Measurements from ENCODE around the gene MXD3. TPM values are rescaled to one million over a fixed set of nuclear protein-coding genes. Genes with fewer than 3 reads are reported as not detected.
"Not testable (repeated sequence)": the region's sequence is repeated elsewhere in the genome, so short reads cannot be mapped to it uniquely, and the experiment has no call there.

Gene MXD3
- total RNA-seq, 1 experiment from 2014 or later, result 37.6 TPM

DNA sequence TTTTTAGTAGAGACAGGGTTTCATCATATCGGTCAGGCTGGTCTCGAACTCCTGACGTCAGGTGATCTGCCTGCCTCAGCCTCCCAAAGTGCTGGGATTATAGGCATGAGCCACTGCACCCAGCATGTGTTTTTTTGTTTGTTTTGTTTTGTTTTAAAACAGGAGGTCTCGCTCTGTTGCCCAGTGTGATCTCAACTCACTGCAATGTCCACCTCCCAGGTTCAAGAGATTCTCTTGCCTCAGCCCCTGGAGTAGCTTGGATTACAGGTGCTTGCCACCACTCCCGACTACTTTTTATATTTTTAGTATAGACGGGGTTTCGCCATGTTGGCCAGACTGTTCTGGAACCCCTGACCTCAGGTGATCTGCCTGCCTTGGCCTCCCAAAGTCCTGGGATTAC lies 53.0 kb downstream of the MXD3 start:
- H3K36me3 ChIP-seq; H3K4me1 ChIP-seq; H3K27me3 ChIP-seq; H3K9me3 ChIP-seq (replicated peaks); H3K27ac ChIP-seq; DNase-seq; H3K4me3 ChIP-seq: not testable (repeated sequence)

Other genes starting within 250 kb of the MXD3 start
- 563 and 588 TPM in 2 replicates for gene FGFR4, start 225.0 kb downstream of the MXD3 start, total RNA-seq (2014; rRNA removed; shearing (Covaris generic))
- gene NSD1, start 178.1 kb downstream of the MXD3 start, total RNA-seq (2014; rRNA removed; shearing (Covaris generic)), result 3.5 and 5.7 TPM in 2 replicates
- gene RAB24, start 8.2 kb downstream of the MXD3 start, total RNA-seq (2014; rRNA removed; shearing (Covaris generic)), result 24.1 and 25.4 TPM in 2 replicates
- 226 and 259 TPM in 2 replicates for gene PRELID1, start 8.1 kb downstream of the MXD3 start, total RNA-seq (2014; rRNA removed; shearing (Covaris generic))
- gene LMAN2, start 39.8 kb upstream of the MXD3 start, total RNA-seq (2014; rRNA removed; shearing (Covaris generic)), result 144 and 156 TPM in 2 replicates
- gene RGS14, start 46.0 kb upstream of the MXD3 start, total RNA-seq (2014; rRNA removed; shearing (Covaris generic)), result 4.0 and 4.8 TPM in 2 replicates
- gene SLC34A1, start 72.5 kb upstream of the MXD3 start, total RNA-seq (2014; rRNA removed; shearing (Covaris generic)), result not detected in 2 replicates
- gene PFN3, start 88.8 kb upstream of the MXD3 start, total RNA-seq (2014; rRNA removed; shearing (Covaris generic)), result not detected in 2 replicates
- gene F12, start 97.7 kb upstream of the MXD3 start, total RNA-seq (2014; rRNA removed; shearing (Covaris generic)), result 5.9 and 6.5 TPM in 2 replicates
- 45.1 and 48.4 TPM in 2 replicates for gene GRK6, start 114.8 kb upstream of the MXD3 start, total RNA-seq (2014; rRNA removed; shearing (Covaris generic))
- gene PRR7, start 134.9 kb upstream of the MXD3 start, total RNA-seq (2014; rRNA removed; shearing (Covaris generic)), result 6.4 TPM in 2 replicates
- gene DBN1, start 161.7 kb upstream of the MXD3 start, total RNA-seq (2014; rRNA removed; shearing (Covaris generic)), result 239 and 265 TPM in 2 replicates
- 58.4 and 68.5 TPM in 2 replicates for gene PDLIM7, start 185.7 kb upstream of the MXD3 start, total RNA-seq (2014; rRNA removed; shearing (Covaris generic))
- gene DOK3, start 197.9 kb upstream of the MXD3 start, total RNA-seq (2014; rRNA removed; shearing (Covaris generic)), result 3.0 and 6.2 TPM in 2 replicates
- gene DDX41, start 205.1 kb upstream of the MXD3 start, total RNA-seq (2014; rRNA removed; shearing (Covaris generic)), result 68.5 and 76.8 TPM in 2 replicates
- 30.8 and 33.8 TPM in 2 replicates for gene FAM193B, start 242.7 kb upstream of the MXD3 start, total RNA-seq (2014; rRNA removed; shearing (Covaris generic))